HEK293T (cell line): ENCODE measurements around the gene STX10.

Source experiments
- BHLHE40 ChIP-seq: fragments of 450-650 bp; IDR thresholded peaks from 2 replicates; pipeline ENCODE4 v1.6.1; 2016; ENCODE audit warnings: mild to moderate bottlenecking, moderate library complexity, borderline replicate concordance
- FOXA1 ChIP-seq: fragments of 450-650 bp; IDR thresholded peaks from 2 replicates; pipeline ENCODE4 v1.6.1; 2016; ENCODE audit warnings: mild to moderate bottlenecking
- LEF1 ChIP-seq: fragments of 450-650 bp; IDR thresholded peaks from 2 replicates; pipeline ENCODE4 v1.6.1; 2017; ENCODE audit warnings: mild to moderate bottlenecking, borderline replicate concordance
- SP1 ChIP-seq: fragments of 450-650 bp; IDR thresholded peaks from 2 replicates; pipeline ENCODE4 v1.6.1; 2017
- SUZ12 ChIP-seq: fragments of 450-650 bp; IDR thresholded peaks from 2 replicates; pipeline ENCODE4 v1.6.1; 2016; ENCODE audit warnings: mild to moderate bottlenecking
- ZNF384 ChIP-seq: fragments of 450-650 bp; IDR thresholded peaks from 2 replicates; pipeline ENCODE4 v1.6.1; 2016

GRCh38 chr19:13172346-13173138 lies 22.4 kb upstream of the STX10 start:
- TF ChIP-seq SP1 = no peak
- TF ChIP-seq BHLHE40 = no peak
- no peak for TF ChIP-seq FOXA1
- no peak for TF ChIP-seq LEF1
- no peak for TF ChIP-seq ZNF384
- no peak for TF ChIP-seq SUZ12
